Measurements from ENCODE around the gene FERMT1. TPM values are rescaled to one million over a fixed set of nuclear protein-coding genes. Genes with fewer than 3 reads are reported as not detected.

FERMT1 gene
- total and polyA plus RNA-seq, 2 experiments from 2014 or later = 16.2 to 18.3 TPM

- TF ChIP-seq JUNB (IDR thresholded peaks at IDR 0.05; ENCODE audit: unreplicated experiment) (no peak), EZH2phosphoT487 (IDR thresholded peaks at IDR 0.05; ENCODE audit: unreplicated experiment) (no peak)
Observed at GRCh38 chr20:6061544-6061943, 61.3 kb downstream of the FERMT1 start (continued).

DNA sequence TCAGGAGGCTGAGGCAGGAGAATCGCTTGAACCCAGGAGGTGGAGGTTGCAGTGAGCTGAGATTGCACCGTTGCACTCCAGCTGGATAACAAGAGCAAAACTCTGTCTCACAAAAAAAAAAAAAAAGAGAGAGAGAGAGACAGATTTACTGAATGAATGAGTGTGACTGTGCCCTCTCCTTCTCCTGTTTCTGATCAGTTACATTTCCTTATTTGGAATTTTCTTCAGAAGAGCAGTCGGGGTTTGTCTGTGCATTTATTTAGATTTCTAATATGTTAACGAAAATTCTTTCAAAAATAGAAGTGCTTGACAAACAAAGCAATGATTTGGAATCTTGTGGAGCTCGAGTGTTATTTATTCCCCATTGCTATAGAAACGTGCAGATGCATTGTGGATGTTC is 62.6 kb downstream of the FERMT1 start:
- H3K79me2 ChIP-seq (replicated peaks; ENCODE audit: insufficient read depth) = no peaks in the 10 kb centered on the region
- no peak overlapping the region for H3K4me3 Mint-ChIP-seq
- no peak overlapping the region for H3K27ac Mint-ChIP-seq
- no peak overlapping the region for H3K4me3 ChIP-seq
- TF ChIP-seq REST (IDR thresholded peaks at IDR 0.05; ENCODE audit: unreplicated experiment) (no peak), EZH2phosphoT487 (IDR thresholded peaks at IDR 0.05; ENCODE audit: unreplicated experiment) (no peak), EZH2 (IDR thresholded peaks at IDR 0.05; ENCODE audit: low read depth, unreplicated experiment) (no peak), POLR2AphosphoS5 (IDR thresholded peaks at IDR 0.05; ENCODE audit: low read depth) (no peak), ZNF331 (CRISPR knock-in tag; IDR thresholded peaks at IDR 0.05; ENCODE audit: low read depth) (no peak)
- no peaks in the 10 kb centered on the region for H3K36me3 ChIP-seq (ENCODE audit: insufficient read depth)
- H3K4me1 Mint-ChIP-seq = no peaks in the 10 kb centered on the region
- no peaks in the 10 kb centered on the region; the same call in 2 of the 3 replicates for H3K9me3 Mint-ChIP-seq
- no peaks in the 10 kb centered on the region for H3K27me3 ChIP-seq (ENCODE audit: insufficient read depth)
- H3K4me2 ChIP-seq = no peak overlapping the region
- no peaks in the 10 kb centered on the region for H3F3A ChIP-seq (replicated peaks; ENCODE audit: low read depth)
- no peak overlapping the region for H3K27ac ChIP-seq (ENCODE audit: low read depth)
- no peaks in the 10 kb centered on the region for H4K20me1 ChIP-seq (replicated peaks; ENCODE audit: insufficient read depth)
- ATAC-seq = no peak
- no peaks in the 10 kb centered on the region for H3K4me1 ChIP-seq (ENCODE audit: insufficient read depth)
- DNase-seq (ENCODE audit: low spot score) = no peak
- H2AFZ ChIP-seq = no peak overlapping the region
- no peaks in the 10 kb centered on the region for H3K9me2 ChIP-seq (ENCODE audit: insufficient read depth)
- peaks cover 6% of the 10 kb centered on the region for H3K27me3 Mint-ChIP-seq (ENCODE audit: insufficient read depth, low read depth, poor library complexity)
- no peaks in the 10 kb centered on the region for H3K36me3 Mint-ChIP-seq (ENCODE audit: low read depth)

DNA sequence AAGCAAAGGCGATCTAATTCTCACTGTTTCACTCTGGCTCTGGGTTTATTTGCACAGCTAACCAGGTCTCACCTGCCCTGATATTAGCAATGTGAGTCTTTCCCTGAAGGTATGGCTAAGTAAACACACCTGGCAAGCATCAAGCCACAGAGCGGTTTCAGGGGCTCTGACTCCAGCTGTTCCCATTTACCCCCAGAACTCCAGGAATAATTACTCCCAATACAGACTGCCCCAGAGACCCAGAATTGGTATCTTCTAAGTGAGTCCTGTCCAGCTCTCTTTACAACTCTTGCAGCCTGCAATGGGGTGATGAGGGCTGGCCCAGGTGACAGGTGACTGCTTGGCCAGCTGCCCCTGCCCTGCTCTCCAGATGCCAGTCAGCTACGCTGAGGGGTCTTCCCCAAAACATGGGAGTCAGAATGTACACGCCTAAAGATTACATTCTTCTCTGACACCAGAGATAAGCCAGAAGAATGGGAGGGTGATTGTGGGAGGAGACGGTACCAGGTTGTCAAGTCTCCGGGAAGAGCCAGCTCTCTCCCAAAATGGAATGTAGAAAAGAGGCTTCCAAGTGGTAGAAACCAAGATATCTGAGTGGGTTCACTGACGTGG is 64.0 kb downstream of the FERMT1 start:
- Mint-ChIP-seq H3K36me3 (ENCODE audit: low read depth) (no peaks in the 10 kb centered on the region), H3K27ac (no peak overlapping the region), H3K4me1 (peaks cover 12% of the 10 kb centered on the region), H3K27me3 (ENCODE audit: insufficient read depth, low read depth, poor library complexity) (peaks cover 11% of the 10 kb centered on the region), H3K9me3 (no peaks in the 10 kb centered on the region; the same call in 2 of the 3 replicates), H3K4me3 (no peak overlapping the region)
- Histone ChIP-seq H4K20me1 (replicated peaks; ENCODE audit: insufficient read depth) (no peaks in the 10 kb centered on the region), H3K79me2 (replicated peaks; ENCODE audit: insufficient read depth) (no peaks in the 10 kb centered on the region), H2AFZ (no peak overlapping the region), H3K9me2 (ENCODE audit: insufficient read depth) (no peaks in the 10 kb centered on the region), H3K4me2 (no peak overlapping the region), H3K27ac (ENCODE audit: low read depth) (no peak overlapping the region), H3K36me3 (ENCODE audit: insufficient read depth) (no peaks in the 10 kb centered on the region), H3K4me3 (no peak overlapping the region), H3K27me3 (ENCODE audit: insufficient read depth) (peaks cover 13% of the 10 kb centered on the region; the same call in 1 of the 2 replicates), H3F3A (replicated peaks; ENCODE audit: low read depth) (no peaks in the 10 kb centered on the region), H3K4me1 (ENCODE audit: insufficient read depth) (peaks cover 8% of the 10 kb centered on the region)
- DNase-seq (ENCODE audit: low spot score) = no peak
- TF ChIP-seq EZH2 (IDR thresholded peaks at IDR 0.05; ENCODE audit: low read depth, unreplicated experiment) = no peak
- no peak for TF ChIP-seq NANOG (IDR thresholded peaks at IDR 0.05; ENCODE audit: borderline replicate concordance)
- TF ChIP-seq, protein P1, sequence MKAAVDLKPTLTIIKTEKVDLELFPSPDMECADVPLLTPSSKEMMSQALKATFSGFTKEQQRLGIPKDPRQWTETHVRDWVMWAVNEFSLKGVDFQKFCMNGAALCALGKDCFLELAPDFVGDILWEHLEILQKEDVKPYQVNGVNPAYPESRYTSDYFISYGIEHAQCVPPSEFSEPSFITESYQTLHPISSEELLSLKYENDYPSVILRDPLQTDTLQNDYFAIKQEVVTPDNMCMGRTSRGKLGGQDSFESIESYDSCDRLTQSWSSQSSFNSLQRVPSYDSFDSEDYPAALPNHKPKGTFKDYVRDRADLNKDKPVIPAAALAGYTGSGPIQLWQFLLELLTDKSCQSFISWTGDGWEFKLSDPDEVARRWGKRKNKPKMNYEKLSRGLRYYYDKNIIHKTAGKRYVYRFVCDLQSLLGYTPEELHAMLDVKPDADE (IDR thresholded peaks at IDR 0.05) = no peak
- no peak for TF ChIP-seq CREB1 (CRISPR knock-in tag; IDR thresholded peaks at IDR 0.05; ENCODE audit: low read depth)
- no peak for TF ChIP-seq POLR2AphosphoS5 (IDR thresholded peaks at IDR 0.05; ENCODE audit: low read depth)
- TF ChIP-seq REST (IDR thresholded peaks at IDR 0.05; ENCODE audit: unreplicated experiment) = no peak
- TF ChIP-seq CTCF (conservative IDR thresholded peaks at IDR 0.05; ENCODE audit: low read depth in 2 of 2) = no peak
- no peak for TF ChIP-seq EZH2phosphoT487 (IDR thresholded peaks at IDR 0.05; ENCODE audit: unreplicated experiment)
- TF ChIP-seq ZNF114 (CRISPR knock-in tag; IDR thresholded peaks at IDR 0.05) = no peak
- no peak for ATAC-seq

All from GM23338 (cell line).